K562 (cell line): ENCODE measurements around the gene PBRM1. TPM values are rescaled to one million over a fixed set of nuclear protein-coding genes. Genes with fewer than 3 reads are reported as not detected.

Source experiments
- ARID3B ChIP-seq: fragments of 250-450 bp; sonication (Bioruptor Pico); IDR thresholded peaks from 2 replicates; pipeline ENCODE4 v1.4.0; 2020; ENCODE audit warnings: borderline replicate concordance
- BCL6 ChIP-seq: fragments of 250-450 bp; sonication (Bioruptor Pico); IDR thresholded peaks from 2 replicates; pipeline ENCODE4 v1.4.0; 2020
- CBFA2T3 ChIP-seq: fragments of 450-650 bp; IDR thresholded peaks from 2 replicates; pipeline ENCODE4 v1.6.1; 2017
- CBX5 ChIP-seq: IDR thresholded peaks from 2 replicates; pipeline ENCODE4 v1.6.1; 2014; ENCODE audit warnings: low read depth, borderline replicate concordance
- CC2D1A ChIP-seq: fragments of 450-650 bp; IDR thresholded peaks from 2 replicates; pipeline ENCODE4 v1.6.1; 2017; ENCODE audit warnings: mild to moderate bottlenecking
- FOXJ3 ChIP-seq: sonication (generic); formaldehyde crosslinking; IDR thresholded peaks from 2 replicates; pipeline ENCODE4 v1.4.0; 2020; ENCODE audit warnings: mild to moderate bottlenecking, missing genetic modification reagents
- GATAD2B ChIP-seq: fragments of 450-650 bp; IDR thresholded peaks from 2 replicates; pipeline ENCODE4 v1.6.1; 2017; ENCODE audit warnings: mild to moderate bottlenecking, borderline replicate concordance
- KAT8 ChIP-seq: fragments of 450-650 bp; IDR thresholded peaks from 2 replicates; pipeline ENCODE4 v1.6.1; 2016; ENCODE audit warnings: low read depth, mild to moderate bottlenecking
- KDM5B ChIP-seq: fragments of 200-600 bp; sonication (generic); IDR thresholded peaks from 2 replicates; pipeline ENCODE4 v1.6.1; 2012; ENCODE audit warnings: low read depth, mild to moderate bottlenecking, moderate library complexity, low read length, control low read depth, inconsistent platforms; ENCODE audit not compliant: insufficient replicate concordance
- MNT ChIP-seq, 2 experiments: fragments of 450-650 bp; conservative IDR thresholded peaks; 2 replicates each; pipeline ENCODE4 v1.6.1; 2017; ENCODE audit warnings: mild to moderate bottlenecking in 2 of 2, moderate library complexity in 2 of 2
- NFIC ChIP-seq: fragments of 450-650 bp; IDR thresholded peaks from 2 replicates; pipeline ENCODE4 v1.6.1; 2017; ENCODE audit warnings: mild to moderate bottlenecking, inconsistent platforms
- PML ChIP-seq: IDR thresholded peaks from 2 replicates; pipeline ENCODE4 v1.6.1; 2012; ENCODE audit warnings: low read length, inconsistent platforms
- RBFOX2 ChIP-seq: fragments of 200-400 bp; formaldehyde crosslinking; IDR thresholded peaks from 2 replicates; pipeline ENCODE4 v1.6.1; 2017; ENCODE audit warnings: low read depth, mild to moderate bottlenecking, low read length, moderate library complexity
- SMAD4 ChIP-seq: fragments of 250-450 bp; sonication (Bioruptor Pico); conservative IDR thresholded peaks from 2 replicates; pipeline ENCODE4 v1.8.0; 2021; ENCODE audit warnings: inconsistent platforms, mild to moderate bottlenecking, moderate library complexity
- SMARCC2 ChIP-seq: fragments of 450-650 bp; IDR thresholded peaks from 2 replicates; pipeline ENCODE4 v1.6.1; 2017; ENCODE audit warnings: antibody characterized with exemption, moderate library complexity, mild to moderate bottlenecking, low read depth
- TBP ChIP-seq: optimal IDR thresholded peaks from 2 replicates; pipeline ENCODE3; 2011; ENCODE audit warnings: low read depth, low read length, improper control_type of control experiment
- U2AF2 ChIP-seq: fragments of 200-400 bp; formaldehyde crosslinking; optimal IDR thresholded peaks from 2 replicates; pipeline ENCODE3; 2017; ENCODE audit warnings: low read depth, mild to moderate bottlenecking, low read length
- UBTF ChIP-seq, 2 experiments: IDR thresholded peaks; 2 replicates each; pipeline ENCODE4 v1.6.1; 2012; ENCODE audit warnings: improper control_type of control experiment in 2 of 2, low read depth in 2 of 2, low read length in 2 of 2, borderline replicate concordance in 1 of 2
- ZNF592 ChIP-seq: fragments of 450-650 bp; IDR thresholded peaks from 2 replicates; pipeline ENCODE4 v1.6.1; 2017; ENCODE audit warnings: antibody characterized with exemption, mild to moderate bottlenecking
- ZNF75A ChIP-seq: fragments of 450-650 bp; formaldehyde crosslinking; IDR thresholded peaks from 2 replicates; pipeline ENCODE4 v1.4.0; 2020; ENCODE audit warnings: mild to moderate bottlenecking
- polyA plus RNA-seq, 8 experiments: library from polyadenylated mRNA; depleted of rRNA in 4 of 8; stranded (reverse) in 5 of 8; unstranded in 3 of 8; fragments of >200 nt; fragmentation: Nextera tagmentation in 2 of 8; fragmentation: Illumina TruSeq in 1 of 8; extraction: Ambion mirVana in 2 of 8; extraction: Trizol in 1 of 8; gene quantifications; 2 replicates each; pipeline versions ENCODE4 v1.2.1 to v1.2.3, GENCODE V29; 2011 to 2014; ENCODE audit warnings: inconsistent platforms in 1 of 8, missing spikeins in 1 of 8
- total RNA-seq, 7 experiments: library from RNA; depleted of rRNA in 6 of 7; stranded (reverse); fragments of >200 nt in 6 of 7; fragmentation: Illumina TruSeq in 2 of 7; extraction: Trizol in 2 of 7; gene quantifications; 2 replicates each; pipeline versions ENCODE4 v1.2.1 to v1.2.3, GENCODE V29; 2011 to 2021; ENCODE audit warnings: low replicate concordance in 1 of 7

The PBRM1 gene
- total and polyA plus RNA-seq, 9 of the 15 experiments (the other 6 are each of a cell fraction or from before 2014, with no cell fraction given) = 3.9 to 31.8 (median 19.0) TPM

- no peak for TF ChIP-seq ZNF592
- no peak for TF ChIP-seq BCL6
- peak; percentile 11 for TF ChIP-seq KDM5B
- TF ChIP-seq MNT (conservative IDR thresholded peaks at IDR 0.05) = peak in 1 of 2 experiments; percentile 55; a peak in 2 of 4 replicates
- TF ChIP-seq FOXJ3 = no peak
- peak; percentile 99 for TF ChIP-seq CC2D1A
- no peak for TF ChIP-seq ZNF75A (CRISPR knock-in tag)
- TF ChIP-seq GATAD2B = no peak
- no peak for TF ChIP-seq U2AF2
- TF ChIP-seq SMAD4 (CRISPR knock-in tag) = peak; percentile 38
- TF ChIP-seq CBX5 = no peak
- TF ChIP-seq ARID3B (CRISPR knock-in tag) = no peak
- no peak for TF ChIP-seq PML
- TF ChIP-seq SMARCC2 = no peak
- TF ChIP-seq TBP = peak; percentile 12
- TF ChIP-seq UBTF (IDR thresholded peaks at IDR 0.05; ENCODE audit: borderline replicate concordance in 1 of 2, low read depth in 2 of 2, low read length in 2 of 2) = peak; percentile 17 to 26; a peak in 1 of 4 replicates
- TF ChIP-seq RBFOX2 = 0 out of 2 replicates have a peak, but pooled peaks have one; percentile 6
- no peak for TF ChIP-seq KAT8
- 0 out of 2 replicates have a peak, but pooled peaks have one; percentile 35 for TF ChIP-seq NFIC
- no peak for TF ChIP-seq CBFA2T3
These were observed 152.0 kb downstream of the PBRM1 start, which contains the start of gene NT5DC2 (continued) for GRCh38 chr3:52533623-52534280.
